HFFc6 (cell line): ENCODE results near the gene EPHB6. TPM values are rescaled to one million over a fixed set of nuclear protein-coding genes. Genes with fewer than 3 reads are reported as not detected.

Source experiments
- DNase-seq: peaks from one replicate; pipeline ENCODE4 v3.0.0-alpha.2; 2018
- H3K27ac Mint-ChIP-seq: 2 replicates; pipeline ENCODE4 v1.8.0; 2020; ENCODE audit warnings: mild to moderate bottlenecking, mixed read lengths
- H3K27me3 Mint-ChIP-seq: 2 replicates; pipeline ENCODE4 v1.8.0; 2021; ENCODE audit warnings: mild to moderate bottlenecking, moderate library complexity, mixed read lengths; ENCODE audit not compliant: insufficient read depth
- H3K36me3 Mint-ChIP-seq: 2 replicates; pipeline ENCODE4 v1.8.0; 2021; ENCODE audit warnings: low read depth, mixed read lengths
- H3K4me1 Mint-ChIP-seq: 2 replicates; pipeline ENCODE4 v1.8.0; 2020; ENCODE audit warnings: low read depth, mixed read lengths
- H3K4me3 Mint-ChIP-seq: 2 replicates; pipeline ENCODE4 v1.8.0; 2020; ENCODE audit warnings: mild to moderate bottlenecking, moderate library complexity, mixed read lengths
- H3K9me3 Mint-ChIP-seq: 2 replicates; pipeline ENCODE4 v1.8.0; 2020; ENCODE audit warnings: mild to moderate bottlenecking, mixed read lengths
- CTCF ChIP-seq: fragments of 200-600 bp; sonication (generic); IDR thresholded peaks from 2 replicates; pipeline ENCODE4 v1.5.0; 2021; ENCODE audit warnings: antibody characterized with exemption, mild to moderate bottlenecking
- total RNA-seq, 6 experiments: library from RNA; stranded (reverse); fragmentation: NEBNext Ultra II Directional; extraction: Animal tissue kit (Norgen Biotek cat#: 25700); gene quantifications; 2 replicates in 1 of 6; 3 replicates in 5 of 6; pipeline ENCODE4 v1.2.3, GENCODE V29; 2021

EPHB6 gene
- total RNA-seq, 6 experiments from 2014 or later: 0.26 to 0.69 (median 0.33) TPM

GRCh38 chr7:142836426-142836825, 18.4 kb upstream of the EPHB6 start:
- Mint-ChIP-seq H3K27me3 (peaks cover 11% of the 10 kb centered on the region), H3K4me1 (no peaks in the 10 kb centered on the region), H3K4me3 (no peak overlapping the region), H3K27ac (no peak overlapping the region), H3K36me3 (no peaks in the 10 kb centered on the region), H3K9me3 (no peaks in the 10 kb centered on the region)
- DNase-seq: no peak
- TF ChIP-seq CTCF: no peak

DNA sequence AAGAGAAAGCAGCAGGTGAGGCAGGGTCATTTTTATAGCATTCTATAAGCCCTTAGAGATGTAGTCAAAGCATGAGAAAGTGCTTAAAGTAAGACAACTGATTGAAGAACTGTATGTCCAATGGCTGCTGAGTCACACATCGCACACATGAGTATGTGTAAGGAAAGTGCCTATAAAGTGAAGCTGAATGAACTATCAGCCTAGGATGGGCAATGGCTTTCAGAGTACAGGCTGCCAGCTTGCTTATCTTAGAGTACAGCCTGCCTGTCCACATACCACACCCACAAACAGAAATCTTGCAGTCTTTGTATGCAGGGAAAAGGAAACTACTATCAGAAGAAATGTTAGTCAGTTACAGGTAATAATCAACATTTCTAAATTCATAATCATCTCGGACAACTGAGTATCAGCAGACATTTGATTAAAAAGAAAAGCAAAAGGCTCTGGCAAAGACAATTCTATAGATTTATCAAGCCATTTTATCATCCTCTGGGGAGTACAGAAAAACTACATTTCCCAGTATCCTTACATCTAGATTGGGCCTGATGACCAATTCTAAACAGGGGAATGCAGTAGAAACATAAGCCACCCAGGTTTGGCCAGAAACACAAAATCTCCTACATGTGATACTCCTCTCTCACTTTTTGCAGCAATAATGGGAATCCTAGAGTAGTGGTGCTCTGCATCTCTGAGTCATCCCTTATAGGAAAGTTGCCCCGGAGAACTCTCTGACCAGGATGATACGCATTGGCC, 16.2 kb upstream of the EPHB6 start:
- Mint-ChIP-seq H3K36me3 (no peaks in the 10 kb centered on the region), H3K4me3 (no peak overlapping the region), H3K4me1 (no peaks in the 10 kb centered on the region), H3K9me3 (no peaks in the 10 kb centered on the region), H3K27ac (no peak overlapping the region), H3K27me3 (peaks cover 4% of the 10 kb centered on the region)
- no peak for TF ChIP-seq CTCF
- no peak for DNase-seq

- no peak for DNase-seq
- Mint-ChIP-seq H3K4me1 (no peaks in the 10 kb centered on the region), H3K36me3 (no peaks in the 10 kb centered on the region), H3K9me3 (no peaks in the 10 kb centered on the region), H3K27ac (no peak overlapping the region), H3K27me3 (peaks cover 4% of the 10 kb centered on the region), H3K4me3 (no peak overlapping the region)
- no peak for TF ChIP-seq CTCF
Measured at GRCh38 chr7:142842251-142842766, 12.6 kb upstream of the EPHB6 start.

GRCh38 chr7:142847353-142847752, 7.5 kb upstream of the EPHB6 start:
- Mint-ChIP-seq H3K4me3 (no peak overlapping the region), H3K36me3 (no peaks in the 10 kb centered on the region), H3K27me3 (peaks cover 8% of the 10 kb centered on the region; the same call in 1 of the 2 replicates), H3K27ac (no peak overlapping the region), H3K4me1 (no peaks in the 10 kb centered on the region), H3K9me3 (no peaks in the 10 kb centered on the region)
- DNase-seq: no peak
- TF ChIP-seq CTCF: no peak

GRCh38 chr7:142851269-142851668, 3.6 kb upstream of the EPHB6 start:
- H3K9me3 Mint-ChIP-seq: no peaks in the 10 kb centered on the region
- peaks cover 16% of the 10 kb centered on the region for H3K27me3 Mint-ChIP-seq
- no peak for TF ChIP-seq CTCF
- H3K4me3 Mint-ChIP-seq: no peak overlapping the region
- no peaks in the 10 kb centered on the region for H3K36me3 Mint-ChIP-seq
- H3K27ac Mint-ChIP-seq: no peak overlapping the region
- peaks cover 10% of the 10 kb centered on the region for H3K4me1 Mint-ChIP-seq
- DNase-seq: no peak
